Measurements from ENCODE around the gene PIP5K1C. TPM values are rescaled to one million over a fixed set of nuclear protein-coding genes. Genes with fewer than 3 reads are reported as not detected.
"Not testable (repeated sequence)": the region's sequence is repeated elsewhere in the genome, so short reads cannot be mapped to it uniquely, and the experiment has no call there.

Gene PIP5K1C
- total RNA-seq, 1 donor from 2014 or later = 20.7 TPM

DNA sequence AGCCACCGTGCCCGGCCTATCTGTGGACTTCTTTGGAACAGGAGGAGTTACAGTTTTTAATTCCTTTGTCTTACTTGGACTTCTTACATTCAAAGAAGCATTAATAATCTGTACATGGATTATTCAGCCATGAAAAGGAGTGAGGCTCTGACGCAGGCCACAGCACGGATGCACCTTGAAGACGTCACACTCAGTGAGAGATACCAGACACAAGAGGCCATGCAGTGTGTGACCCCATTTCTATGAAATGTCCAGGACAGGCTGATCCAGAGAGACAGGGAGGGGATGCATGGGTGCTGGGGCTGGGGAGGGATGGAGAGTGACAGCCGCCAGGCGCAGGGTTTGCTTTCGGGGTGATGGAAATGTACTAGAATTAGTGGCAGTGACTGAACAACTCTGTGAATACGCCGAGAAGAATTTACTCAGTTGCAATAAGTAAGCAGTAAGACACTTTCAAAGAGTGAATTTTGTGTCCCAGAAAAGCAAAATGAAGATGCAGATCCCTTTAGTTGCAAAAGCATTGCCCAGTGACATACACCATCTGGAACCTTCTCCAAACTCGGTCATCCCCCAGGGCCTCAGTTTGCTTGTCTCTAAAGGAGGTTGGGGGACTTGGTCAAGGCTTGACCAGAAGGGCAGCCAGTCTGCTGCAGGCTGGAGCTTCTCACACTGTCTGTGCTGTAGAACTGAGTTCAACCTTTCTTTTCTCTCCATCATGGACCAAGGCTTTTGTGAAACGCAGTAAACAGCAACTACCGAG, 25.3 kb downstream of the PIP5K1C start:
- DNase-seq = no peak

DNA sequence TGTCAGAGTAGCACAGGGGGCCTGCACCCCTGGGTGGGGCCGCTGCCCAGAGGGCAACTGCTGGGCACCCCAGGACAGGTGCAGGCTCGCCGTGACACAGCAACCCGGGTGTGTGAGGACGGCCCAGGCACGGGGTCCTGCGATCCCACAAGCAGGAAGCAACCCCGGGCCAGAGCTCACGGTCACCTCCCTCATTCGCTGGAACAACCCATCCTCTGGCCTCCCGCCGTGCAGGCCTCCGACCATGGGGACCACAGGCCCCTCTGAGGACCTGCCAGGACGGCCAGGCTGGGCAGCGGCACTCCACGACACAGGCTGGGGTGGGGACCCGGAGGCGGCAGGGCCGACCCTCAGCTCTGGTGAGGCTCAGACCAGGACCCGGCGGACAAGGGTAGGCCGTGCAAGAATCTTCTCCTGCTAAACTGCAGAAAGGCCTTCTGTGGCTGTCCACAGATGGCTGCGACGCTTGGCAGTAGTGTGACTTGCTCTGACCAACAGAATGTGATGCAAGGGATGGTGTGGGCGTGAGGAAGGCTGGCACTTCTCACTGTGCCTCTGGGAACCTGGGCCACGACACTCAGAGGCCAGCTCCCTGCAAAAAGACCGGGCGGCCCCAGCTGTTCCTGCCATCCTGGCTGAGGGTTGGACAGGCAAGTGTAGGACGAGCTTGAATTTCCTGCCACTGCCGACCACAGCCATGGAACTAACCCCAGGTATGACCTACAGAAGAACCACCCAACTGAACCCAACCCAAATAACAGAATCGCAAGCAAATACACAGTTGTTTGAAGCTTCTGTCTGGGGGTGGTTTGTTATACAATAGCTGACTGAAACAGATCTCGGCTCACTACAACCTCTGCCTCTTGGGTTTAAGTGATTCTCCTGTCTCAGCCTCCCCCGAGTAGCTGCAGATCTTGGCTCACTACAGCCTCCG, 26.5 kb downstream of the PIP5K1C start:
- no peak for DNase-seq

DNA sequence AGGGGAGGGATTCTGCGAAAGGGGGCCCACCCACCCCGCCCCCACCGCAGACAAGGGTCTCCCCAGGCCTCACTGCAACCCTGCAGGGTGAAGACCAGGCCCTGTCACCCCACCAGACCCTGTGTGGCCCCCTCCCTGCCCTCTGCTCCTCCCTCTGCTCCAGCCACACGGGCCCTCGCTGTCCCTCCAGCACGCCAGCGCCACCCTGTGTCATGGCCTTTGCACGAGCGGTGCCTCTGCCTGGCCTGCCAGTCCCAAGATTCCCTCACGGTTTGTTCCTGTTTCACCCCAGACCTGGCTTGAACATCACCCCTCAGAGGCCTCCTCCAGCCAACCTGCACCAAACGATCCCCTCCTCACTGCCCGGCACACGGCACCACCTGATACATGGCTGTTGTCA, 27.3 kb downstream of the PIP5K1C start:
- DNase-seq = no peak

DNA sequence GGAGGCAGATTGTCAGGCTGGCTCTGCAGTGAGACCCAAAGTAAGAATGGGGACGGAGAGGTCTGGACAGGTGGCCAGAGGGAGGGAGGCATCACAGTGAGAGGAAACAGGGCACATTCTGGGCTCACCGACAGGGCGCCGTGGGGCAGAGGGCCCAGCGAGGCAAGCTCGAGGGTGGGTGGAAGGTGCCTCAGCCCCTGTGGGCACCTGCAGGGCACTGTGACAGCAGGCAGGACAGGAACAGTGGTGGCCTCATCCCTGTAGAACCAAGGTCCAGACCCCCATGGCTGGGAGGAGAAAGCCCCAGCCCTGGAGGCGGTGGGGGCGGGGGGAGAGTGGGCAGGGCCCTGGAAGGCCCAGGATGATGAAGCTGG, 27.7 kb downstream of the PIP5K1C start:
- DNase-seq = no peak

DNA sequence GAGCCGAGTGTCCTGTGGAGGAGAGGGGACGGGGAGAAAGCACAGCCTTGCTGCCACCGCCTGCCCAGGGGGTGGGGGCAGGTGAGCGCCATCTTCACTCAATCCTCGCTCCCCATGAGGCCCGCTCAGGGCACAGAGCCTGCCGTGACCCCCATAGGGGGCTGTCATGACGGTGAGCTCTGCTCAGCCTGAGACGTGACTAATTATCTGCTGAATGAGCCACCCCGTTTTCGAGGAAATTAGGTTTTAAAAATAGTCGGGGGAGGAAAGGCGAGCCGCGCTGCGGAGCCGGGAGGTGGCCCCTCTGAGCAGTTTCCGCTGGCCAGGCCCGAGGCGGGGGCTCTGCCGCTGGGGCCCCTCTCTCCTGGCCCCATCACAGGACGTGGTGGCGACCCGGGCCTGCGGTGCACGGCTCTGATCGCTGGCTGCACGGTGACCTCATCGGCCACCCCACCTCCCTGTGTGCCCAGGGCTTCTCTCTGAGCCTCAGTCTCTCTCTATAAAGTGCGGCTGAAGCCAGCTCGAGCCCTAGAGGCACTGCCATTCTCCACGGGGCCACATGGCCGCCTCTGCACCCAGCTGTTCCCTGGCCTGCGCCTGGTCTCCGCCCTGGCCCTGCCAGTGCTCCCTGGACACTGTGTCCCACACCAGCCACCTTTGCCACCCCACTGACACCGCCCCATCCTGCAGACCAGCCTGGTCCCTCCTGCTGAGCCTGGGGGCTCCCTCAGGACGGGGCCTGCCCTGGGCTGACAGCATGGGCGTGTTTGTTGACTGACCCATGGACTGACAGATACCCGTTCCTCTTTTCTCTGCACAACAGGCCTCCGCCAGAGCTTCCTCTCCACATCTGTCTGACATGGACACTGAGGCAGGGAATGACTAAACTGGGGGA, 28.3 kb downstream of the PIP5K1C start:
- peak; percentile 30 for DNase-seq

DNA sequence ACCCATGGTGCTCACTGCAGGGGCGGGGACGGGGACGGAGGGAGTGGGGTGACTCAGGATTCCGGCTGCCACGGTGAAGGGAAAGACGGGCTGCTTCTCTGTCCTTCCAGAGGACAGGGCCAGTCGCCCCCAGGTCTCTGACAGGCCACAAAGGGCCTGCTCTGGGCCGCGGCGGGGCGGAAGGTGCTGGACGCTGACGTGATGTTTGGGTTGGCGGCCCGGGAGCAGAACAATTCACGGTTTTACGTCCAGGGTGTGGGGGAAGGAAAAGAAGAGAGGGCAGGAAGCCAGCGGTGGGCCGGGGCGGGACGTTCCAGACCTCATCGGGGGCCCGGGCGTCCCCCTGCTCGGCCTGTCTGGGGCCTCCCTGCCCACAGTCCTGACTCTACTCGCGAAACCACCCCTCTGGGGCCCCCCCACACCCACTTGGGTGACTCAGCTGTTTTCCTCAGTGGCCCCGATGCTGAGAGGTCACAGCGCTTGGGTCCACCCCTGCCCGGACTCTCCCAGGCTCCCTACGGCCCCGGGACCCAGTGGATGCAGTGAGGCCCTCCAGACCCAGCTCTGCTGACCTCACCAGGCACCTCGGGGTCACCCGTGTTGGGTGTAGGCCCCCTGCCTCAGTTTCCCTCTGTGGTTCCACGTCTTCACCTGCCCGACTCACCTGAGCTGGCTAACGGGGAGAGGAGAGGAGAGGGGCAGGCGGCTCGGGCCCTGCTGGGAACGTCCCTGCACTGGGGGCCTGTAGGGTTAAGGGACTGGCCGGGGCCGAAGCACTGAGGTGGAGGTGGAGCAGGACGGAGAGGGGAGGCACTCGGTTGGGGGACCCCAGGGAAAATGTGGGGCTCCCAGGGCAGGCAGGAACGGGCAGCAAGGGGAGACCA, 29.2 kb downstream of the PIP5K1C start:
- peak; percentile 77 for DNase-seq

DNA sequence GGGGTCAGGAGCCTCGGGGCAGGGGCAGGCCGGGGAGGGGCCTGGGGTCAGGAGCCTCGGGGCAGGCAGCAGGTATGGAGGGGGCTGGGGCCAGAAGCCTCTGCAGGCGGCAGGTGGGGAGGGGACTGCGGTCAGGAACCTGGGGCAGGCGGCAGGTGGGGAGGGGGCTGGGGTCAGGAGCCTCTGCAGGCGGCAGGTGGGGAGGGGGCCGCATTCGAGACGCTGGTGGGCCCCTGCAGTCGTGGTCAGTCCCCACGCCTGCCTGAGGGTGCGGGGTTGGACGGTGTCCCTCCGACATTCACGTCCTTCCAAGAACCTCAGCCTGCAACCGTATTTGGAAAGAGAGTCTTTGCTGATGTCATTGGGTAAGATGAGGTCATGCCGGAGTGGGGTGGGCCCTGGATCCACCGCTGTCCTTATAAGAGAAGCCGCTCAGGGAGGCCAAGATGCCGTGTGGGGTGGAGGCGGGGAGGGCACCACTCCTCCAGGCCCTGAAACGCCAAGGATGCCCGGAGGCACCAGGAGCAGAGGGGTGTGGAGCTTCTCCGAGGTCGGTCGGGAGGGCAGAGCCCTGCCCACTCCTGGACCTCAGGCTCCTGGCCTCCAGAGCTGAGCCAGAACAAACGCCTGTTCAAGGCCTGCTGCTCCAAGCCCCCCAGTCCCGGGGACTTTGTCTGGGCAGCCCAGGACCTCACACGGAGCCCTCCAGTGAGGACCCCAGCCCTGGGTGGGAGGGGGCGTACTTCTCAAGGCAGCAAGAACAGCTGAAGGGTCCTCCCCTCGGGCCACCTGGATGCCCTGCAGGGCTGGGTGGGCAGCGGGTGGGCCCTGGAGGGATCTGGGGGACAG, 30.1 kb downstream of the PIP5K1C start:
- peak; percentile 84 for DNase-seq

DNA sequence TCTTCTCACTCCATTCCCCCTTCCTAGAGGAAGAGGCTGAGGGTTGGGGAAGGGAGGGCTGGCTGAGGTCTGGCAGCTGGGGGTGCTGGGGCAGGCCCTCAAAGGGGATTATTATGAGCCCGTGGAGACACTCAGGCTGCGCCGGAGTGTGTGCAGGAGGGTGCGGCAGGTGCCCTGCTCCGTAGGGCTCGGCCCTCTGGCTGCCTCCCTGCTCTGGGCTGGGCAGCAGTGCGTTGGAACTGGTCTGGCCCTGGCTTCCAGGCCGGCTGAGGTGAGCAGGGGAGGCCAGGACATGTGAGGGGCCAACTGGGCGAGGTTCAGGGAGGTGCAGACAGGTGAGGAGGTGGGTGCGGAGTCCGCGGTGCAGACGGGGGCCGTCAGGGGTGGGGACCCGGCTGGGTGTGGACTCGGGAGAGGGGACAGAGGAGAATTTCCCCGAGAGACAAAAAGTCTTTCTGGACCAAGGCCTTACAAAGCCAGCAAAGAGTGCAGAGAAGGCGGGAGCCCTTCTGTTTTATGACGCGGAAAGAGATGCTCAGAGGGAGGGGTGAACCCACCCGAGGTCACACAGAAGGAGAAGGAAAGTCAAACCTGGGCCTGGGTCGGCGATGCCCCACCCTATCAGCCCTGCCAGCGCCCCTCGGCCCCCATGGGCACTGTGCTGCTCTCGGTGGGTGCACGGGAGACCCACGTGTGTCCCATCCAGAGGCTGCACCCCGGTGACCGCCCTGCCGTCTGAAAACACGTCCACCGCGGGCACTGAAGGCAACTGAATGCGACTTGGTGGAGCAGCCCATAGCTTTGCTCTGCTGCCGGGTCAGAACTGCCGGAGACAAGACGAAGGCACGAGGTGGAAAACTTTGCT, 31.0 kb downstream of the PIP5K1C start:
- DNase-seq = no peak

DNA sequence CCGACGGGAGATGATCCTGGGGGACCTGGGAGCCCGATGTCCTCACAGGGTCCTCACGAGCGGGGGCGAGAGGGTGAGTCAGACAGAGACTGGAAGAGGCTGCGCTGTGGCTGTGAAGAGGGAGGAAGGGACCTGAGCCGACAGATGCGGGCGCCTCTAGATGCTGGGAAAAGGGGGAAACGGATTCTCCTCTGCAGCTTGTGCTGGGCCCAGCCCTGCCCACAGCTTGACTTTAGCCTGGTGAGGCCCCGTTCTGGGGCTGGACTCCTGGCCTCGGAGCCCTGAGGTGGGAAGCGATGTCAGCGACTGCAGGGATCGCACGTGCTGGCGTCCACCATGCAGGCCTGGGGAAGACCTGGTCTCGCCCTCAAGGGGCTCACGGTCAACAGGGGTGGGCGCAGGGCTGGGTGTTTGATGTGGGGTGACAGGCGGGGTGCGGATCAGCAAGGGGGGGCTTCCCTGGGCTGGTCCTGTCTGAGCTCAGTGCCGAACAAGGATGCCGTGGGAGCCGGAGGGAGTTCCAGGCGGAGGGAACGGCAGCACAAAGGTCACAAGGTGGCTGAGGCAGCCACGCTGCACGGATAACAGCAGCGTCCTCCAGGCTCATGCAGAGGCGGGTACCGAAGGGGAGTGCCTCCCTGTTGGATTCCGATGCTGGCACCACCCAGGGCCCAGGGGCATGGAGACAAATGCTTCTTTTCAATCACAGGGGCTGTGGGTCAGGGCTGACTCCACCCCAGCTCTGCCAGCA, 31.8 kb downstream of the PIP5K1C start:
- DNase-seq = peak; percentile 38

DNA sequence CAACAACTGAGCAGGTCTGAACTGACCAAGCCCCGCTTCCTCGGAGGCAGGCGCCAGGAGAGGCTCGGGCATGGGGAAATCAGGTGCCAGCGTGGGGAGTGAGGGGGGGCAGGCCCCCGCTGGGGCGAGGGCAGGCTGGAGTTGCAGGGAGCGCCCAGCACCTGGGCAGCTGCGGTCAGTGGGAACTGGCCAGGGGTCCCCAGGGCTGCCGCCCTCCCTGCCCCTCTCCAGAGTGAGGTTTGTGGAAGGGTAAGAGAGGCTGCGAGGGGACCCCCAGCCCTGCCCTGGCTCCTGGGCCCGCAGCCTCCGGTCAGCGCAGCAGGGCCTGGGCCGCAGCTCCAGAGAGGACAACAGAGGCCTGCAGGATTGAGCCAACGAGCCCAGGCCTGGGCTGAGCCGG, 32.5 kb downstream of the PIP5K1C start:
- no peak for DNase-seq

DNA sequence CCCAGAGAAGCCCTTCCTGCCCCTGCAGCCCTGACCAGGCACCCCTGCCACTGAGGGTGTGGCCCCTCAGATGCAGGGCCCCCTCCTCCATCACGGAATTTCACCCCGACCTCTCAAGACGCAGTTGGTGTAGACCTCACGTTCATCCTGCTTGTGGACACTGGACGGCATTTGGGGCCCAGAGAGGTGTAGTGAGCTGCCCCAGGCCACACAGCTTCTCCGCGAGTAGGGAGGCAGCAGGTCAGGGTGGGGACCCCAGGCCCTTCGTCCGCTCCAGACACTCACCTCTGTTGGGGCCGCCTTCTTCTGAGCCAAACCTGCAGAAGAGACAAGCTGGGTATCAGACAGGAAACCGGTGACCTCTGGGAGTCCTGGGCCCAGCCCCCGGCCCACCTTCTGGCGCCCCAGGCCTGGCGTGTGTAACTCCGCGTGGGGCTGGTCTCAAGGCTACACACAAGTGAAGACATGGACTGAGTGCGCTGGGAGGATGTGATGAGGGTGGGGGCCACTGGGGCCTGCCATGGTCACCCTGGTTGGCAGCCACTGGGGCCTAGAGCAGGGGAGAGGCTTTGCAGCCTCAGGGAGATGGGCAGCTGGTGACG, 33.1 kb downstream of the PIP5K1C start:
- DNase-seq = no peak

DNA sequence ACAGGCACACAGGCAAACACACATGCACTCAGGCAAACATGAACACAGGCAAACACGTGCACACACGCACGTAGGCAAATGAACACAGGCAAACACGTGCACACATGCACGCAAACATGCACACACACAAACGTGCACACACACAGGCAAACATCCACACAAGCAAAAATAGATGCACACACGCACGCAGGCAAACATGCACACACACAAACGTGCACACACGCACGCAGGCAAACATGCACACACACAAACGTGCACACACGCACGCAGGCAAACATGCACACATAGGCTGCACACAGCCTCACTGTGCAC, 33.8 kb downstream of the PIP5K1C start:
- DNase-seq = not testable (repeated sequence)

DNA sequence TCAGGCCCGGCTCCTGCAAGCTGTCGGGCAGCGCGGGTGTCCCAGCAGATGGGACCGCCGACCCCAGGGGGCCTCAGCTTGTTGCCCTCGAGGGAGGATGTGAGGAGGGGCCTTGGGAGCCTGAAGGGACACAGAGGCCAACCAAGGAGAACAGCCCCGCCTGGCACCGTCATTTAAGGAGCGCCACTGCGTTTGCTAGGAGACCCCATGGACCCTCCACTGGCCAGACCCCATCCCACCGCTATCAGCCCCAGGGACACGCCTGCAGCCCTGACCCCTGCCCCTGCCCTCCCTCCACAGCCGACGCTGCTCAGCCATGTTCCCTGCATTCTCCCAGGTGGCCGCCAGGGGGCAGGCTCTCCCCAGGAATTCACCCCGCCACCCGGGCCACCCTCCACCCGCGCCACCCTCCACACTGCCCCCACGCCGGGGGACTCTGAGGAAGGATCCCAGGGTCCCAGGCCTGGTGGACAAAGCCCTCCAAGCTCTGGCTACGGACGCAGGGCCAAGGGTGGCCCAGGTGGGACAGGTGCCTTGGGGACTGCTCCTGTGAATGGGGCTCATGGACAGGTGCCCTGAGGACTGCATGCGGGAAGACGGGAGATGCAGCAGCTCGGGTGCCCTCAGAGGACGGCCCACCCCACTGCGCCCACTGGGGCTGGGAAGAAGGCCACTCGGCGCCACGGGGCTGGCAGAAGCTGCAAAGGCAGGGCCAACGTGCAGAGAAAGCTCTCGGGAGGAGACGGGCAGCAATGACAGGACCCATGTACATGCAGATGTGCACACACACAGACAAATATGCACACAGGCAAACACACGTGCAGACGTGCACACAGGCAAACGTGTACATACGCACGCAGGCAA, 34.4 kb downstream of the PIP5K1C start:
- DNase-seq = peak; percentile 57

DNA sequence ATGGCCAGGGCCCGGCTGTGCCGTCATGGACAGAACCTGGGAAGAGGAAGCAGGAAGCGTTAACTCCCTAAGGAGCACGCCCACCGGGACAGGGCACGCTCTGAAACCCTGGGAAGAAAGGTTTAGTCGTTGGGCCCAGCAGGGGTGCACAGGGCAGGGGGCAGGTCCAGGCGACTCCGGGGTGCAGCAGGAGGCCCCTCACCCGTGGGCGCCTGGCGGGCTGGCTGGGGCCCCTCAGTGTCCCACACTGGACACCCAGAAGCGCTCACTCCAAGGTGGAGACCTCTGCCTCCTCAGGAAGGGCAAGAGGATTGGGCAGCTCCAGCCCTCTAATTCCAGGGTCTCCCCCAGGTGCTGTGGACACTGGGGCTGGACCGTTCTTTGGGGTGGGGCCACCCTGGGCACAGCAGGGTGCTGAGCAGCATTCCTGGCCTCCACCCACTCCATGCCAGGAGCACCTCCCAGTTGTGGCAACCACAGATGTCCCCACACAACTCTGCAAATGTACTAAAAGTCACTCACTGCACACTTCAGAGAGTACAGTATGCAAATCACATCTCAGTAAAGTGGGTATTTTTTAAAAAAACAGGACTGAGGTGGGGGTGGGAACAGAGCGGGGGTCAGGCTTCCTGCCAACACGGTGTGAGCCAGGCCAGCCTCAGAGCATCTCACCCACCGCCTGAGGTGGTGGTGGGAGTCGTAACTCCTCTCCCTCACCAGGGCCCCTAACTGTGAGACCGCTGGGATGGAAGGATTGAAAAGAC, 35.2 kb downstream of the PIP5K1C start:
- DNase-seq = no peak

DNA sequence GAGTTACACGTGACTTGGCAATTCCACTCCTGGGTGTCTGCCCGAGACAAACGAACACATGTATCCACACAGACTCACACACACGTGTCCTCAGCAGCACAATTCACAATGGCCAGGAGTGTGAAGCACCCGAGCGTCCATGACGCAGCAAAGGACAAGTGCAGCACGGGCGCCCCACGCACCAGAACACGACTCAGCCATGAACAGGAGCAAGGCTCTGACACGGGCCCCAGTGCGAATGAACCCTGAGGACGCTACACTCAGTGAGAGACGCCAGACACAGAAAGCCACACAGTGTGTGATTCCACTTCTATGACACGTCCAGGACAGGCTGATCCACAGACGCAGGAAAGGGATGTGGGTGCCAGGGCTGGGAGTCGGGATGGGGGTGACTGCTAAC, 36.4 kb downstream of the PIP5K1C start:
- no peak for DNase-seq

Measured in tongue (tissue), 2 donors.